ENCODE data around the gene TTC19.

- no peak for TF ChIP-seq CTCF (IDR thresholded peaks at IDR 0.05)
- TF ChIP-seq POLR2A (IDR thresholded peaks at IDR 0.05): no peak
Observed at GRCh38 chr17:15977894-15978293, 21.7 kb upstream of the TTC19 start.
